Stimulated activated CD4-positive, alpha-beta T cell treated with anti-CD3 and anti-CD28 coated beads, Interleukin-4, amount 100 ng/mL, for 4 hours (primary cell): ENCODE measurements around the gene RUVBL1.

Experiments
- DNase-seq, 2 experiments: peaks; one replicate each; pipeline ENCODE4 v3.0.0-alpha.2; 2020

Gene RUVBL1

GRCh38 chr3:128081846-128082245, 41.8 kb downstream of the RUVBL1 start:
- DNase-seq = no peak

- DNase-seq = no peak
Measured at GRCh38 chr3:128081226-128081625, 42.4 kb downstream of the RUVBL1 start.

GRCh38 chr3:128080323-128081080, 43.1 kb downstream of the RUVBL1 start:
- DNase-seq = no peak

GRCh38 chr3:128079823-128080222, 43.8 kb downstream of the RUVBL1 start:
- DNase-seq = no peak

GRCh38 chr3:128078875-128079274, 44.7 kb downstream of the RUVBL1 start:
- no peak for DNase-seq

- no peak for DNase-seq
Measured at GRCh38 chr3:128078322-128078721, 45.3 kb downstream of the RUVBL1 start.

- no peak for DNase-seq
Measured at GRCh38 chr3:128077665-128078064, 45.9 kb downstream of the RUVBL1 start.

GRCh38 chr3:128077202-128077624, 46.4 kb downstream of the RUVBL1 start:
- DNase-seq = no peak

GRCh38 chr3:128076483-128077201, 47.0 kb downstream of the RUVBL1 start:
- DNase-seq = peak; percentile 39 to 42

- DNase-seq = peak; percentile 77 to 89
Measured at GRCh38 chr3:128075522-128076482, 47.8 kb downstream of the RUVBL1 start.

GRCh38 chr3:128074851-128075521, 48.6 kb downstream of the RUVBL1 start:
- DNase-seq = no peak

- no peak for DNase-seq
Measured at GRCh38 chr3:128073807-128074206, 49.8 kb downstream of the RUVBL1 start.

- no peak for DNase-seq
Measured at GRCh38 chr3:128073185-128073725, 50.4 kb downstream of the RUVBL1 start.

GRCh38 chr3:128072454-128073184, 51.0 kb downstream of the RUVBL1 start:
- no peak for DNase-seq

- no peak for DNase-seq
Measured at GRCh38 chr3:128071771-128072453, 51.7 kb downstream of the RUVBL1 start.

GRCh38 chr3:128070898-128071591, 52.6 kb downstream of the RUVBL1 start:
- no peak for DNase-seq

- DNase-seq = no peak
Measured at GRCh38 chr3:128069271-128069670, 54.3 kb downstream of the RUVBL1 start.

GRCh38 chr3:128068156-128068620, 55.4 kb downstream of the RUVBL1 start:
- DNase-seq = no peak

- DNase-seq = no peak
Measured at GRCh38 chr3:128067489-128067888, 56.1 kb downstream of the RUVBL1 start.

GRCh38 chr3:128066676-128067075, 56.9 kb downstream of the RUVBL1 start:
- no peak for DNase-seq
